Mammary epithelial cell (primary cell): ENCODE data around the gene TMEM134.

Experiments used
- CTCF ChIP-seq, 2 donors: IDR thresholded peaks in 1 of 2; conservative IDR thresholded peaks in 1 of 2; 2 replicates each; pipeline ENCODE4 v1.5.1; 2011 to 2012; ENCODE audit warnings: inconsistent platforms in 2 of 2, low read length in 2 of 2, mild to moderate bottlenecking in 2 of 2, control low read depth in 1 of 2, low read depth in 1 of 2; ENCODE audit not compliant: insufficient read depth in 1 of 2; ENCODE audit errors: extremely low read depth in 1 of 2
- EZH2 ChIP-seq: IDR thresholded peaks from 2 replicates; pipeline ENCODE4 v1.6.1; 2012; ENCODE audit warnings: low read length, inconsistent platforms, borderline replicate concordance

GRCh38 chr11:67450796-67451657 is 18.0 kb downstream of the TMEM134 start:
- TF ChIP-seq CTCF (conservative IDR thresholded peaks at IDR 0.05 in 1 of 2, IDR thresholded peaks at IDR 0.05 in 1 of 2; ENCODE audit: extremely low read depth in 1 of 2, insufficient read depth in 1 of 2, low read depth in 1 of 2, low read length in 2 of 2) (no peak), EZH2 (no peak)
